GM12878 (cell line): ENCODE data around the gene CHST14. TPM values are rescaled to one million over a fixed set of nuclear protein-coding genes. Genes with fewer than 3 reads are reported as not detected.
A peak's percentile ranks its signal among the peaks of the same experiment; 100 is the strongest.

Source experiments
- CBFB ChIP-seq: IDR thresholded peaks from 2 replicates; pipeline ENCODE4 v1.6.1; 2016; ENCODE audit warnings: antibody characterized with exemption, low read depth
- CHD4 ChIP-seq: fragments of 200-600 bp; sonication (generic); IDR thresholded peaks from 2 replicates; pipeline ENCODE4 v1.6.1; 2016; ENCODE audit warnings: mild to moderate bottlenecking
- CUX1 ChIP-seq: IDR thresholded peaks from 2 replicates; pipeline ENCODE4 v1.6.1; 2012; ENCODE audit warnings: improper control_type of control experiment, low read depth, low read length; ENCODE audit not compliant: insufficient replicate concordance
- E4F1 ChIP-seq: fragments of 450-650 bp; IDR thresholded peaks from 2 replicates; pipeline ENCODE4 v1.6.1; 2018; ENCODE audit warnings: borderline replicate concordance, mild to moderate bottlenecking; ENCODE audit not compliant: partially characterized antibody
- FOS ChIP-seq: IDR thresholded peaks from 3 replicates; pipeline ENCODE4 v1.6.1; 2011; ENCODE audit warnings: borderline replicate concordance; ENCODE audit not compliant: insufficient read length; ENCODE audit errors: extremely low read depth
- GATAD2B ChIP-seq: fragments of 450-650 bp; conservative IDR thresholded peaks from 2 replicates; pipeline ENCODE4 v1.6.1; 2017; ENCODE audit warnings: low read depth, mild to moderate bottlenecking, moderate library complexity
- HCFC1 ChIP-seq: fragments of 150-350 bp; IDR thresholded peaks from 2 replicates; pipeline ENCODE4 v1.6.1; 2014; ENCODE audit warnings: low read length
- HDAC2 ChIP-seq: fragments of 200-600 bp; sonication (generic); IDR thresholded peaks from 2 replicates; pipeline ENCODE4 v1.6.1; 2017
- HDGF ChIP-seq: fragments of 450-650 bp; IDR thresholded peaks from 2 replicates; pipeline ENCODE4 v1.6.1; 2016; ENCODE audit warnings: antibody characterized with exemption
- IKZF1 ChIP-seq: fragments of 450-650 bp; conservative IDR thresholded peaks from 2 replicates; pipeline ENCODE4 v1.6.1; 2017; ENCODE audit warnings: antibody characterized with exemption, mild to moderate bottlenecking
- IKZF2 ChIP-seq, 2 experiments: fragments of 450-650 bp; IDR thresholded peaks; 2 replicates each; pipeline ENCODE4 v1.6.1; 2017; ENCODE audit warnings: mild to moderate bottlenecking in 2 of 2, moderate library complexity in 2 of 2
- JUNB ChIP-seq: IDR thresholded peaks from 2 replicates; pipeline ENCODE4 v1.6.1; 2016; ENCODE audit warnings: antibody characterized with exemption, mild to moderate bottlenecking
- NKRF ChIP-seq: fragments of 450-650 bp; conservative IDR thresholded peaks from 2 replicates; pipeline ENCODE4 v1.6.1; 2017; ENCODE audit warnings: mild to moderate bottlenecking, moderate library complexity
- PAX8 ChIP-seq: fragments of 450-650 bp; IDR thresholded peaks from 2 replicates; pipeline ENCODE4 v1.6.1; 2017; ENCODE audit warnings: mild to moderate bottlenecking, moderate library complexity
- POLR2AphosphoS5 ChIP-seq: IDR thresholded peaks from 2 replicates; pipeline ENCODE4 v1.6.1; 2011; ENCODE audit warnings: mild to moderate bottlenecking, low read length, inconsistent platforms
- RFX5 ChIP-seq: IDR thresholded peaks from 2 replicates; pipeline ENCODE4 v1.6.1; 2011; ENCODE audit warnings: low read depth, low read length, improper control_type of control experiment
- SIX5 ChIP-seq: IDR thresholded peaks from 2 replicates; pipeline ENCODE4 v1.6.1; 2011; ENCODE audit warnings: mild to moderate bottlenecking, low read depth, low read length, moderate library complexity; ENCODE audit not compliant: severe bottlenecking
- SMAD1 ChIP-seq: fragments of 450-650 bp; IDR thresholded peaks from 2 replicates; pipeline ENCODE4 v1.6.1; 2018; ENCODE audit warnings: mild to moderate bottlenecking, low read depth; ENCODE audit not compliant: partially characterized antibody
- SP1 ChIP-seq: IDR thresholded peaks from one replicate; pipeline ENCODE4 v1.6.1; 2011; ENCODE audit warnings: low read depth, low read length
- STAT1 ChIP-seq: fragments of 450-650 bp; conservative IDR thresholded peaks from 2 replicates; pipeline ENCODE4 v1.6.1; 2014; ENCODE audit warnings: antibody characterized with exemption, mild to moderate bottlenecking
- ZBED1 ChIP-seq: IDR thresholded peaks from 2 replicates; pipeline ENCODE4 v1.6.1; 2016; ENCODE audit warnings: borderline replicate concordance
- ZBTB33 ChIP-seq: fragments of 450-650 bp; IDR thresholded peaks from 2 replicates; pipeline ENCODE4 v1.6.1; 2017; ENCODE audit warnings: mild to moderate bottlenecking
- polyA plus RNA-seq, 11 experiments: library from polyadenylated mRNA; depleted of rRNA in 4 of 11; unstranded in 6 of 11; stranded (reverse) in 5 of 11; fragments of >200 nt; fragmentation: Nextera tagmentation in 4 of 11; fragmentation: Illumina TruSeq in 1 of 11; extraction: Ambion mirVana in 4 of 11; extraction: Trizol in 1 of 11; gene quantifications; 1 replicate in 1 of 11; 2 replicates in 10 of 11; pipeline versions ENCODE4 v1.2.1 to v1.2.3, GENCODE V29; 2011 to 2016; ENCODE audit warnings: inconsistent platforms in 2 of 11, missing spikeins in 2 of 11, low read depth in 1 of 11
- total RNA-seq, 4 experiments: library from RNA; depleted of rRNA in 3 of 4; stranded (reverse); fragments of >200 nt in 3 of 4; fragmentation: Illumina TruSeq in 1 of 4; extraction: Trizol in 1 of 4; gene quantifications; 2 replicates each; pipeline versions ENCODE4 v1.2.1 to v1.2.3, GENCODE V29; 2013 to 2021

The CHST14 gene
- total and polyA plus RNA-seq, 10 of the 15 experiments (the other 5 are each of a cell fraction or from before 2014, with no cell fraction given): 1.3 to 12.8 (median 6.2) TPM

DNA sequence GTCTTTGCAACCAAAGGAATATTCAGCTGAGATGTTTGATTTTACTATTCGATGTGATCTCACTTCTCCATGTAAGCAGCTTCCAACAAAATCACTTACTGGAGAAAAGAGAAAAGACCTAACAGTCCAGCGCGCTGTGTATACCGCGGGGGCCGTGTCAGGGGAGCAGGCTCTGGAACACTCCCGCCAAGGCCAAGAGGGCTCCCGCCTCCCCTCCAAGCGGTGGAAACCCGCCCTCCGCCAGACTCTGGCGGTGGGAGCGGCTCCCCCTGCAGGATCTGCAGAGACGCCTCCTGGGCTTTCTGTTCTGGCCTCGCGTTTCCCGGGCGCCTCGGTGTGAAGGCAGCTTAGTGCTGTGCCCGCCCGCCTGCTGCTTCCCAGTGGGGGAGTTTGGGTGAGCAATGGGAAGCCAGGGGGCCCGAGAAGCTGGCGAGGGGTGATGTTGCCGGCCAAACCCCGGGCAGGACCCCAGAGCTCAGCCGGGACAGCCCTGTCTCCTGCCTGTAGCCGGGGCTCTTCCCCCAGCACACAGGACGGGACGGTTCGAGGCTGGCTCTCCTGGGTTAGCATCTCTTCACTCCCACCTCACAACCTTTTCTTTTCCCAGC, 36.3 kb downstream of the CHST14 start (continued):
- TF ChIP-seq ZBED1 (no peak), HDGF (no peak), CBFB (no peak), SMAD1 (no peak), PAX8 (no peak), SP1 (no peak), NKRF (no peak), SIX5 (no peak), E4F1 (no peak), FOS (no peak), GATAD2B (no peak), IKZF2 (IDR thresholded peaks at IDR 0.05) (no peak), CUX1 (no peak), IKZF1 (peak; percentile 54), RFX5 (no peak), POLR2AphosphoS5 (no peak), HDAC2 (no peak), JUNB (no peak), ZBTB33 (no peak), HCFC1 (no peak), STAT1 (no peak), CHD4 (no peak)
